Muscle layer of colon (tissue), 2 donors: ENCODE results near the gene EFHC1.
"Not testable (repeated sequence)": the region's sequence is repeated elsewhere in the genome, so short reads cannot be mapped to it uniquely, and the experiment has no call there.

Experiments
- H3K27ac ChIP-seq: one replicate; pipeline ENCODE4 v1.7.0; 2013; ENCODE audit warnings: low read depth, mild to moderate bottlenecking, low read length, moderate library complexity
- H3K27me3 ChIP-seq, 2 donors: one replicate each; pipeline ENCODE4 v1.7.0; 2013; ENCODE audit warnings: low read length in 2 of 2, mild to moderate bottlenecking in 2 of 2; ENCODE audit not compliant: insufficient read depth in 2 of 2, control insufficient read depth in 1 of 2
- H3K36me3 ChIP-seq: one replicate; pipeline ENCODE4 v1.7.0; 2013; ENCODE audit warnings: mild to moderate bottlenecking, low read length; ENCODE audit not compliant: insufficient read depth
- H3K4me1 ChIP-seq: one replicate; pipeline ENCODE4 v1.7.0; 2013; ENCODE audit warnings: mild to moderate bottlenecking, low read length; ENCODE audit not compliant: insufficient read depth
- H3K4me3 ChIP-seq, 2 donors: one replicate each; pipeline ENCODE4 v1.7.0; 2013; ENCODE audit warnings: low read length in 2 of 2, low read depth in 1 of 2, mild to moderate bottlenecking in 1 of 2, moderate library complexity in 1 of 2
- H3K9ac ChIP-seq: one replicate; pipeline ENCODE4 v1.7.0; 2013; ENCODE audit warnings: low read length
- H3K9me3 ChIP-seq: one replicate; pipeline ENCODE4 v1.7.0; 2013; ENCODE audit warnings: mild to moderate bottlenecking, low read length
- donor health status: abdominal sarcoma.
- donor health status: Adenocarcinoma of cecum.

Gene EFHC1

DNA sequence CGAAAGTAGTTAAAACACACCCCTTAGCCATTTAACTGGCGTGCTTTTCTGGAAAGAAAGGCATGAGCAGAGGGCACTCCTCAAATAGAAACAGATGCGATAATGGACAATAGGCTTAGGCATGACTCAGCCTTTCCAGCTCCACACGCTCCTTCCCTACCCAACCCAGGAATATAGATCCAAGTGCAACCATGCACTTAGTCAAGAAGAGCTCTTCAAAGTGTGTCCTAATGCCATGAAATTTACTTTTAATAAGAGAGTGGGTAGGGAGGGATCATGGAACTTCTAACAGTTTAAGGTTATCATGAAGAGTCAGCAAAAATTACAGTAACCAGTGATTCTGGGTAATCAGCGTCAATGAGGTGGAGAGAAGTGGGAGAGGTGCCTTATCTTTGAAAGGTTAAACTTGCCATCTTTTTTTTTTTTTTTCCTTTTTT is 2.4 kb upstream of the EFHC1 start:
- Histone ChIP-seq H3K27ac (no peak overlapping the region), H3K27me3 (no peaks in the 10 kb centered on the region), H3K4me3 (no peak overlapping the region), H3K36me3 (no peaks in the 10 kb centered on the region), H3K4me1 (peaks cover 16% of the 10 kb centered on the region), H3K9me3 (no peaks in the 10 kb centered on the region), H3K9ac (no peak overlapping the region)

DNA sequence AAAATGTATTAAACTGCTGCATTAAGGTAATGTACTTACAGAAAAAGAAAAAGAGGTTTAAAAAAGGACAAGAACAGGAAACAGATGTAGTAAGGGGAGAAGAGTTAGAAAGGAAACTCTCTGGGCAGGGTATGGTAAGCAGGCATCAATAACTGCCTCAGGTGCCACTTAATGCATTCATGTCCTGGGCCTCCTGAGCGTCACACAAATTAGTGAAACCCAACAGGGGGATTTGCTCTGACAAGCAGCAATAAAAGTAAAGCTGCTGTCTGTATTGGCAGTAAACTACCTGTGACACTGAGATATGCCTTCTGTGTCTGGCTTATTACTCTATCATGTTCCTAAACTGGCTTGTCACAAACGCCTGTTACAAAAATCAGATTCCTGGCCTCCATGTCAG is 1.5 kb upstream of the EFHC1 start:
- Histone ChIP-seq H3K9me3 (no peaks in the 10 kb centered on the region), H3K27me3 (no peaks in the 10 kb centered on the region), H3K36me3 (no peaks in the 10 kb centered on the region), H3K27ac (no peak overlapping the region), H3K4me3 (no peak overlapping the region), H3K4me1 (peaks cover 16% of the 10 kb centered on the region), H3K9ac (no peak overlapping the region)

DNA sequence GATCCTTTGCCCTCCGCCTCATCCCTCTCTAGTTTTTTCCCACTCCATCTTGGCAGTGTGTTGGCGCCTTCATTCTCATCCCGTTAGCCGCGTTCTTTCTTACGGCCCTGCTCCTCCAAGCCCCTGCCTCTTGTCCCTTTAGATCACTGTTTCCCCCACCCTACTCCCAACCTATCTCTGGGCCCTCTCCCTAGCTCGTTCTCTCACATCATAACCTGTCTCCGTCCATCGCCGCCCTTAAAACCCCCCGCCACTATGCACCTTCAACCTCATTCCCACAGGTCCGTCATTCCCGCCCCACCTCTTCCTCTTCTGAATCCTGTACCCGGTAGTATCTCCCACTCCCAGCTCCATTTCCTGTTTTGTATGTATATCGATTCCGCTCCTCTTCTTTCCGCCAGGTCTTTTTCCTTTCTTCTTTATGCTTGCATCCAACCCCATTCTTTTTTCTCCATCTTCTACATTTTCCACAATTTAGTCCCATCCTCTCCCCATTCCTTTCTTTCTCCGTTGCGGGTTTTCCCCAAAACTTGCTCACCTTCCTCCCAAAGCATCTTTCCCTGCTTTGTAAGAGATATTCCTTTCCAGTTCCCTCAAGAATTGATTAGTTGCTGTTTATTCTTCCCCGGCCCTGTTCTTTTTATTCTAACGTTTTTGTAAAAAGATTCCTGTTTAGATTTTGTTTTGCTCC is 671 bp downstream of the EFHC1 start:
- H3K4me3 ChIP-seq: peak overlapping the region; percentile 82 to 91
- H3K4me1 ChIP-seq: peaks cover 16% of the 10 kb centered on the region
- H3K9me3 ChIP-seq: no peaks in the 10 kb centered on the region
- H3K9ac ChIP-seq: peak overlapping the region; percentile 65
- H3K36me3 ChIP-seq: no peaks in the 10 kb centered on the region
- peak overlapping the region; percentile 87 for H3K27ac ChIP-seq
- no peaks in the 10 kb centered on the region for H3K27me3 ChIP-seq

DNA sequence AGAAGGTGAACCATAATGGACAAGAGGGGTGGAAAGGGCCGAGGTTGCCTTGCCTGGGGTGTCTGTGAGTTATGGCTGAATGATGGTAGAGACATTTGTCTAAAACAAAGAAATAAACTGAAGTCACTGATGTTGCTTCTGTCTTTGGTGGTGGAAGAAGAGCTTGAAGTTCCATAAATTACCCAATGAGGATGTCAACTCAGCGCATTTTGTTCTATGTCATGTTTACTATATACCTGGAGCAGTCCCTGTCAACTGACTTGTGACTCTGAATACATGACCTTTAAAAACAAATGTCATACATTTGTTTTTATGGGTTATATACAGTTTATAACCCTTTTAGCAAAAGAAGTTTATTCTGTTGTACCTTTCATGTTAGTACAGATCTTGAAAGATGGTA is 2.0 kb downstream of the EFHC1 start:
- H3K4me3 ChIP-seq: no peak overlapping the region
- no peaks in the 10 kb centered on the region for H3K27me3 ChIP-seq
- H3K27ac ChIP-seq: no peak overlapping the region
- no peak overlapping the region for H3K9ac ChIP-seq
- H3K36me3 ChIP-seq: peaks cover 12% of the 10 kb centered on the region
- H3K9me3 ChIP-seq: no peaks in the 10 kb centered on the region
- peaks cover 12% of the 10 kb centered on the region for H3K4me1 ChIP-seq

DNA sequence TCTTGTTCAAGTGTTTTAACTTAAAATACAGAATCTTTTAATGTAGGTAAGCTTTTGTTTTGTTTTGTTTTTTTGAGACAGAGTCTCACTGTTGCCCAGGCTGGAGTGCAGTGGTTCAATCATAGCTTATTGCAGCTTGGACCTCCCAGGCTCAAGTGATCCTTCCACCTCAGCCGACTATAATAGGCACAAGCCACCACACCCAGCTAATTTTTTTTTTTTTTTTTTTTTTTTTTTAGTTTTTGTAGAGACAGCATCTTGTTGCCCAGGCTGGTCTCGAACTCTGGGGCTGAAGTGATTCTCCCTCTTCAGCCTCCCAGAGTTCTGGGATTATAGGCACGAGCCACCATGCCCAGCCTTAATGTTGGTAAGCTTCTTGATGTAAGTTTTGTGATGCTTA is 3.3 kb downstream of the EFHC1 start:
- Histone ChIP-seq H3K27me3 (no peaks in the 10 kb centered on the region), H3K4me3 (no peak overlapping the region), H3K36me3 (peaks cover 13% of the 10 kb centered on the region), H3K27ac (no peak overlapping the region), H3K9me3 (no peaks in the 10 kb centered on the region), H3K9ac (no peak overlapping the region), H3K4me1 (peaks cover 12% of the 10 kb centered on the region)

DNA sequence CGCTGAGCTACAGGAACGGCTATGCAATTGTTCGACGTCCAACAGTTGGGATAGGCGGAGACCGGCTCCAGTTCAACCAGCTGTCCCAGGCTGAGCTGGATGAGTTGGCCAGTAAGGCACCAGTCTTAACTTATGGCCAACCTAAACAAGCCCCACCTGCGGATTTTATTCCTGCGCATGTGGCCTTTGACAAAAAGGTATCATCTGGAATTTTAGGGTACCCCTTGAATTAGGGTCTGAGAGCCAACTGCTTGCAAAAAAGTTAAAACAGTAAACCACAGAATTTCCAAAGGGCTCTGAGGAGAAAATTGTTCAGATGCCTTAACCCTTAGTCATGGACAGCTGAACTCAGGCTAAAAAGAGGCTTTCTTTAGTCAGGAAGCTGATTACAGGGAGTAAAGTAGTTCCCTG is 3.8 kb downstream of the EFHC1 start:
- H3K9me3 ChIP-seq: no peaks in the 10 kb centered on the region
- H3K27ac ChIP-seq: no peak overlapping the region
- H3K4me3 ChIP-seq: no peak overlapping the region
- H3K27me3 ChIP-seq: no peaks in the 10 kb centered on the region
- H3K9ac ChIP-seq: no peak overlapping the region
- peaks cover 13% of the 10 kb centered on the region for H3K36me3 ChIP-seq
- H3K4me1 ChIP-seq: peaks cover 12% of the 10 kb centered on the region

DNA sequence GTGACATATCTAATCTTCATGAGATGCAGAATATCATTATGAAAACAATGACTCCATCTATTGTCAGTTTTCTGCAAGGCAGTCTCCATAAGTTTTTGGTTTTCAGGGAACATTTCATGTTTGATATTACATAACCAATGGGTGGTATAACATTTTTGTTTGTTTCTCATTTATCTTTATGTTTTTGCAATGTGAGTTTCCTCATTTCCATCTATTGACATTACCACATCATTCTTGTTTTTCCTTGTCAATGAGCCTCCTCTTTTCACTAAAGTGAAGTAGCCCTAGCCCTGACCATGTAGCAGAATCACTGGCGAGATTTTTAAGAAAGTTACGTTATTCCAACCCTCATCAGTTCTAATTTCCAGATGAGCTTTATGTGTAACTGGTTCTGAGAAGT is 4.4 kb downstream of the EFHC1 start:
- Histone ChIP-seq H3K9ac (no peak overlapping the region), H3K4me3 (no peak overlapping the region), H3K27ac (no peak overlapping the region), H3K27me3 (no peaks in the 10 kb centered on the region), H3K4me1 (peaks cover 7% of the 10 kb centered on the region), H3K36me3 (peaks cover 13% of the 10 kb centered on the region), H3K9me3 (no peaks in the 10 kb centered on the region)

DNA sequence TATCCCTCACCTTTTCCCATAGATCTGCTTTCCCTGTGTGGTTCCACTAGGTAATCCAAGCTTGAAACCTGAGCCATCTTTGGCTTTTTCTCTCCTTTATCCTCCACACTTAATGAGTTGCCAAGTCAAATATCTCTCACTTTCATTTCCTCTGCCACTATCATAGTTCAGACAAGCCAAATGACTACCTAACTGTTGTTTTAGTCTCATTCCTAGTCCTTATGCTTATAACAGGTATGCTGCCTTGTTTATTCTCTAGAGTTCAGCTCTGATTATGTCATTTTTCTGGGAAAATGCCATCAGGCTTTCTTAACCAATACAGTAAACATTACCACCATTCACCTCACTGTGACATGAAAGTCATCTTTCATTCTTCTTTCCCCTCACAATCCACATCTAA is 6.5 kb downstream of the EFHC1 start:
- Histone ChIP-seq H3K9ac (no peak overlapping the region), H3K9me3 (no peaks in the 10 kb centered on the region), H3K4me3 (no peak overlapping the region), H3K27me3 (no peaks in the 10 kb centered on the region), H3K36me3 (peaks cover 13% of the 10 kb centered on the region), H3K4me1 (no peaks in the 10 kb centered on the region), H3K27ac (no peak overlapping the region)

DNA sequence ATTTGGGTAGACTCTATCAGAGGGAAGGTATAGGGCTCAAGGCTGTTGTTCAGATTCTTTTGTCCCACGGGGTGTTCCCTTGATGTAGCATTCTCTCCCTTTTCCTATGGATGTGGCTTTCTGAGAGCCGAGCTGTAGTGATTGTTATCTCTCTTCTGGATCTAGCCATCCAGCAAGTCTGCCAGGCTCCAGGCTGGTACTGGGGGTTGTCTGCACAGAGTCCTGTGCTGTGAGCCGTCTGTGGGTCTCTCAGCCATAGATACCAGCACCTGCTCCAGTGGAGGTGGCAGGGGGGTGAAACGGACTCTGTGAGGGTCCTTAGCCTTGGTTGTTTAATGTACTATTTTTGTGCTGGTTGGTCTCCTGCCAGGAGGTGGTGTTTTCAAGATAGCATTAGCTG is 13.2 kb downstream of the EFHC1 start:
- H3K4me3 ChIP-seq, H3K9me3 ChIP-seq, H3K9ac ChIP-seq, H3K27me3 ChIP-seq, H3K36me3 ChIP-seq, H3K4me1 ChIP-seq, H3K27ac ChIP-seq: not testable (repeated sequence)

DNA sequence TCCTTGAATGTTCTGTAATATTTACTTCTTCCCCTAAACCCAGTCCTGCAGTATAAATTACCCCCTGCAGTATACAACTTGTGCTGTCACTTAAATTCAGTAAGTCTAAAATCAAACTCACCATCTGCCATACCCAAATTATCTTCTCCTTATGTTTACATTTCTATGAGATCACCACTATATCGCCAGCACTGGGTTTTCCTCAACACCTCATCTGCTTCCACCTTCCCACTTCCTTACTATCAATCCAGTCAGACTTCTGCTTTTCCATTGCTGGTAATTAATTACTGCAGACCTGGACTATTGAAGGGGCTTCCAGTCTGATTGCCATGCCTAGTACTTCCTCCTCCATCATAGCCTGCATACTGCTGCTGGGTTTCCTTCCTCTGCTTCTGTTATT is 15.2 kb downstream of the EFHC1 start:
- Histone ChIP-seq H3K4me3 (no peak overlapping the region), H3K4me1 (no peaks in the 10 kb centered on the region), H3K27ac (no peak overlapping the region), H3K9me3 (no peaks in the 10 kb centered on the region), H3K27me3 (no peaks in the 10 kb centered on the region), H3K9ac (no peak overlapping the region), H3K36me3 (no peaks in the 10 kb centered on the region)

DNA sequence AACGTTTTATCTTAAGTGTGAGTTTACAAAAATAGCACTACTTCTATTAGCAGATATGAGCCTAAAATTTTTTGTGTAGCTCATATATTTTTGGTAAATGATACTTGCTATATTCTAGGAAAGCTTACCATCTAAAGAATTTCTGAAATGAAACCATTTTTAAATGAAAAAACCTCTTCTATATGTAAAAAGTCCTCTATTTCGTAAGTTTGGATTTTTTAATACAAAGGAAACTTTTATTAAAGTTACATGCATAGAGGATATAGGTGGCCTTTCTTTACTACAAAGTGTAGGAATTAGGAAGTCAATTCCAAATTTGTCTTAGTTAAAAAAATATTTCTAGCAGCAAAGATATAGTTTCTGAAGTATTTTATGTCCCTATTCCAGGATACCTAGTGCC is 18.8 kb downstream of the EFHC1 start:
- Histone ChIP-seq H3K27ac (no peak overlapping the region), H3K4me3 (no peak overlapping the region), H3K9ac (no peak overlapping the region), H3K36me3 (no peaks in the 10 kb centered on the region), H3K4me1 (no peaks in the 10 kb centered on the region), H3K9me3 (no peaks in the 10 kb centered on the region), H3K27me3 (no peaks in the 10 kb centered on the region)

DNA sequence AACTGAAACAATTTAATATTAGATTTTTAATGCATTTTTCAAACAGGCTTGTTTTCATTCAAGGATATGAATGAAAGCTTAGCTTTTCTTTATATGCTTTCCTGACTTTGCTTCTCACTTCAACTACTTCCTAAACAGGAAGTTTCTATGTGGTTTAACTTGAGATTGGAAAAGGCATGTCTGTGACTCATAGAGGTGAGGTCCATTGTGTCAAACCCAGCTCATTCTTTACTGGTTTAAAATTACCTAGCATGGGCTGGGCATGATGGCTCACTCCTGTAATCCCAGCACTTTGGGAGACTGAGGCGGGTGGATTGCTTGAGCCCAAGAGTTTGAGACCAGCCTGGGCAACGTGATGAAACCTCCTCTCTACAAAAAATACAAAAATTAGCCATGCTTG is 34.4 kb downstream of the EFHC1 start:
- H3K4me3 ChIP-seq: no peak overlapping the region
- no peaks in the 10 kb centered on the region for H3K9me3 ChIP-seq
- H3K9ac ChIP-seq: no peak overlapping the region
- no peaks in the 10 kb centered on the region for H3K4me1 ChIP-seq
- H3K27me3 ChIP-seq: no peaks in the 10 kb centered on the region
- no peak overlapping the region for H3K27ac ChIP-seq
- H3K36me3 ChIP-seq: no peaks in the 10 kb centered on the region
